Liver (tissue), 9 donors: ENCODE data around the gene ZMYND8. TPM values are rescaled to one million over a fixed set of nuclear protein-coding genes. Genes with fewer than 3 reads are reported as not detected.
"Not testable (repeated sequence)": the region's sequence is repeated elsewhere in the genome, so short reads cannot be mapped to it uniquely, and the experiment has no call there.

Experiments
- DNase-seq: peaks from one replicate; pipeline ENCODE4 v3.0.0-alpha.2; 2017; ENCODE audit warnings: low spot score
- H3K27ac ChIP-seq, 2 donors: one replicate each; pipeline ENCODE4 v1.7.0; 2013; ENCODE audit warnings: inconsistent platforms in 2 of 2, low read length in 2 of 2, control low read depth in 1 of 2, low read depth in 1 of 2, mild to moderate bottlenecking in 1 of 2
- H3K27me3 ChIP-seq, 4 donors: one replicate each; pipeline versions ENCODE4 v1.6.1 to v1.7.0; 2013; ENCODE audit warnings: low read length in 3 of 4, inconsistent platforms in 1 of 4, mild to moderate bottlenecking in 1 of 4, moderate library complexity in 1 of 4; ENCODE audit not compliant: control insufficient read depth in 4 of 4, insufficient read depth in 4 of 4
- H3K36me3 ChIP-seq, 4 donors: one replicate each; pipeline versions ENCODE4 v1.6.1 to v1.7.0; 2013; ENCODE audit warnings: low read length in 3 of 4, mild to moderate bottlenecking in 3 of 4, low read depth in 1 of 4, moderate library complexity in 1 of 4; ENCODE audit not compliant: control insufficient read depth in 4 of 4, insufficient read depth in 3 of 4
- H3K4me1 ChIP-seq, 4 donors: one replicate each; pipeline versions ENCODE4 v1.6.1 to v1.7.0; 2013; ENCODE audit warnings: low read length in 3 of 4, mild to moderate bottlenecking in 3 of 4, moderate library complexity in 1 of 4; ENCODE audit not compliant: control insufficient read depth in 4 of 4, insufficient read depth in 4 of 4
- H3K4me3 ChIP-seq, 3 donors: one replicate each; pipeline versions ENCODE4 v1.6.1 to v1.7.0; 2013; ENCODE audit warnings: low read length in 3 of 3, control low read depth in 1 of 3, low read depth in 1 of 3, mild to moderate bottlenecking in 1 of 3
- H3K9ac ChIP-seq, 2 donors: one replicate each; pipeline ENCODE4 v1.7.0; 2013; ENCODE audit warnings: low read length in 2 of 2, mild to moderate bottlenecking in 2 of 2, moderate library complexity in 2 of 2, control low read depth in 1 of 2, low read depth in 1 of 2
- H3K9me3 ChIP-seq, 4 donors: one replicate each; pipeline versions ENCODE4 v1.6.1 to v1.7.0; 2013; ENCODE audit warnings: low read length in 3 of 4; ENCODE audit not compliant: control insufficient read depth in 4 of 4
- CTCF ChIP-seq: fragments of 150-350 bp; IDR thresholded peaks from 2 replicates; pipeline ENCODE4 v1.5.1; 2017; ENCODE audit warnings: improper control_type of control experiment, low read depth, low read length; ENCODE audit not compliant: missing input control
- FOXA1 ChIP-seq: IDR thresholded peaks from 2 replicates; pipeline ENCODE4 v1.6.1; 2016; ENCODE audit warnings: antibody characterized with exemption
- FOXA2 ChIP-seq: IDR thresholded peaks from 2 replicates; pipeline ENCODE4 v1.6.1; 2016; ENCODE audit warnings: antibody characterized with exemption
- GABPA ChIP-seq, 2 donors: IDR thresholded peaks in 1 of 2; conservative IDR thresholded peaks in 1 of 2; 2 replicates each; pipeline ENCODE4 v1.6.1; 2016; ENCODE audit warnings: antibody characterized with exemption in 2 of 2, mild to moderate bottlenecking in 1 of 2, moderate library complexity in 1 of 2
- HNF4A ChIP-seq, 2 donors: conservative IDR thresholded peaks; 2 replicates each; pipeline ENCODE4 v1.6.1; 2016; ENCODE audit warnings: antibody characterized with exemption in 2 of 2, mild to moderate bottlenecking in 2 of 2
- JUND ChIP-seq, 2 donors: IDR thresholded peaks; 2 replicates each; pipeline ENCODE4 v1.6.1; 2016; ENCODE audit warnings: antibody characterized with exemption in 2 of 2
- RAD21 ChIP-seq, 2 donors: IDR thresholded peaks; 2 replicates each; pipeline ENCODE4 v1.6.1; 2016; ENCODE audit warnings: antibody characterized with exemption in 2 of 2, mild to moderate bottlenecking in 2 of 2
- REST ChIP-seq: IDR thresholded peaks from 2 replicates; pipeline ENCODE4 v1.6.1; 2016; ENCODE audit warnings: antibody characterized with exemption, mild to moderate bottlenecking
- RXRA ChIP-seq, 2 donors: IDR thresholded peaks; 2 replicates each; pipeline ENCODE4 v1.6.1; 2017 to 2018; ENCODE audit warnings: antibody characterized with exemption in 2 of 2, mild to moderate bottlenecking in 1 of 2
- ZBTB33 ChIP-seq: IDR thresholded peaks from 2 replicates; pipeline ENCODE4 v1.6.1; 2016; ENCODE audit warnings: antibody characterized with exemption
- WGBS: extraction: QIAGEN DNeasy Blood & Tissue Kit; methylation state at CpG from one replicate; pipeline ENCODE4 v1.1.7; 2013; 5-methylcytosine and 5-hydroxymethylcytosine counted together
- polyA plus RNA-seq, 2 donors: library from polyadenylated mRNA; stranded (reverse) in 1 of 2; unstranded in 1 of 2; fragments of 200-250 nt in 1 of 2; fragments of >200 nt in 1 of 2; fragmentation: Nextera tagmentation in 1 of 2; extraction: Ambion mirVana in 1 of 2; gene quantifications; one replicate each; pipeline versions ENCODE4 v1.2.1 to v1.2.3, GENCODE V29; 2013 to 2015
- total RNA-seq, 2 donors: library from RNA; depleted of rRNA; stranded (reverse); fragments of >200 nt; gene quantifications; one replicate each; pipeline ENCODE4 v1.2.3, GENCODE V29; 2014
- TF ChIP-seq, protein P1 (sequence below): IDR thresholded peaks from 2 replicates; pipeline ENCODE4 v1.6.1; 2016; ENCODE audit warnings: antibody characterized with exemption
- donor health status: healthy.
- donor health status: healthy.
- donor health status: healthy.
- donor health status: healthy.
- donor health status: healthy.

ZMYND8 gene
- total and polyA plus RNA-seq, 4 donors = 3.3 to 23.5 (median 6.8) TPM

- H3K4me1 ChIP-seq = no peaks in the 10 kb centered on the region
- H3K9ac ChIP-seq = no peak overlapping the region
- TF ChIP-seq CTCF (no peak), HNF4A (conservative IDR thresholded peaks at IDR 0.05) (no peak), ZBTB33 (no peak), RAD21 (IDR thresholded peaks at IDR 0.05) (no peak), FOXA1 (no peak), REST (no peak), JUND (IDR thresholded peaks at IDR 0.05) (no peak), GABPA (IDR thresholded peaks at IDR 0.05 in 1 of 2, conservative IDR thresholded peaks at IDR 0.05 in 1 of 2) (no peak), FOXA2 (no peak), RXRA (IDR thresholded peaks at IDR 0.05) (no peak)
- TF ChIP-seq, protein P1, sequence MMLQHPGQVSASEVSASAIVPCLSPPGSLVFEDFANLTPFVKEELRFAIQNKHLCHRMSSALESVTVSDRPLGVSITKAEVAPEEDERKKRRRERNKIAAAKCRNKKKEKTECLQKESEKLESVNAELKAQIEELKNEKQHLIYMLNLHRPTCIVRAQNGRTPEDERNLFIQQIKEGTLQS = no peak
- no peak overlapping the region for H3K27ac ChIP-seq
- H3K27me3 ChIP-seq = no peaks in the 10 kb centered on the region
- WGBS = 66% methylated on average over 3 of the region's 3 CpGs
- no peak for DNase-seq
- no peak overlapping the region for H3K4me3 ChIP-seq
- no peaks in the 10 kb centered on the region for H3K9me3 ChIP-seq
- no peaks in the 10 kb centered on the region for H3K36me3 ChIP-seq
These were observed 178.2 kb downstream of the ZMYND8 start for GRCh38 chr20:47178277-47178676.

- WGBS = 74% methylated on average over 5 of the region's 5 CpGs
- not testable (repeated sequence) for H3K4me3 ChIP-seq, H3K4me1 ChIP-seq, H3K9ac ChIP-seq, DNase-seq, H3K36me3 ChIP-seq, H3K9me3 ChIP-seq, H3K27ac ChIP-seq, H3K27me3 ChIP-seq
These were observed 180.3 kb downstream of the ZMYND8 start for GRCh38 chr20:47176217-47176616.
